ENCODE measurements around the gene EXTL2. TPM values are rescaled to one million over a fixed set of nuclear protein-coding genes. Genes with fewer than 3 reads are reported as not detected.
A peak's percentile ranks its signal among the peaks of the same experiment; 100 is the strongest.
"Not testable (repeated sequence)": the region's sequence is repeated elsewhere in the genome, so short reads cannot be mapped to it uniquely, and the experiment has no call there.

EXTL2 gene
- total and polyA plus RNA-seq, 9 donors: 26.2 to 47.1 (median 33.1) TPM

DNA sequence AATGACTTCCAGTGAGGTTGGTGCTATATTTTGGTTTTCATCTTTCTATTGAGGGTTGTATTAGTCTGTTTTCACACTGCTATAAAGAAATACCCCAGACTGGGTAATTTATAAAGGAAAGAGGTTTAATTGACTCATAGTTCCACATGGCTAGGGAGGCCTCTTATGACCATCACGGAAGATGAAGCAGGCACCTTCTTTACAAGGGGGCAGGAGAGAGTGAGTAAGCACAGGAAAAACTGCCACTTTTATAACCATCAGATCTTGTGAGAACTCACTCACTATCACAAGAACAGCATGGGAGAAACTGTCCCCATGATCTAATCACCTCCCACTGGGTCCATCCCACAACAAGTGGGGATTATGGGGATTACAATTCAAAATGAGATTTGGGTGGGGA, 5.6 kb downstream of the EXTL2 start:
- peaks cover 14% of the 10 kb centered on the region for H3K9me3 ChIP-seq (replicated peaks; ENCODE audit: control insufficient read depth, low read depth, low read length)
- H3K27me3 ChIP-seq (ENCODE audit: control insufficient read depth, insufficient read depth, low read length); H3K4me1 ChIP-seq (ENCODE audit: control insufficient read depth, insufficient read depth, low read length); H3K36me3 ChIP-seq (ENCODE audit: control insufficient read depth, insufficient read depth, low read length); H3K27ac ChIP-seq (ENCODE audit: low read length); DNase-seq; H3K4me3 ChIP-seq (ENCODE audit: low read length): not testable (repeated sequence)
- no CpG with 5 or more reads among the region's 1 CpG for WGBS (ENCODE audit: insufficient coverage)

DNA sequence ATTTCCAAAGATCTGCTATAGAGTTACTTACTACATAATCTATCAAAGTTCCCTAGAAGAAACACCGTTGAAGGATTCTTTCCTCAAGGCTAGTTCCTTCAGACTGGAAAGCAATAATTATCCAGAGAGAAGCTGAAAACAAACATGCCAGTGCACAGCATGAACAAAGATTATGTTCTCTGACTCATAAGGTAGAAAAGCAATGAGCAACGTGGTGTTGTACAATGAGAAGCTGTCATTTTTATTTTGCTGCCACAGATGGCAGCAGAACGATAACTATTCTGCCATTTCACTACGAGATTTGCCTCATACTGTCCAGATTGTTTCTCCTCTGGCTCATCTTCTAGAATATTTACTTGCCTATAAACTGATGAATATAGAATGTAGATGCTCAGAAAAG, 10.7 kb downstream of the EXTL2 start:
- H3K27ac ChIP-seq (ENCODE audit: low read length): no peak overlapping the region
- H3K36me3 ChIP-seq (ENCODE audit: control insufficient read depth, insufficient read depth, low read length): no peaks in the 10 kb centered on the region
- no peak overlapping the region for H3K4me3 ChIP-seq (ENCODE audit: low read length)
- DNase-seq: no peak
- WGBS (ENCODE audit: insufficient coverage): no CpG with 5 or more reads among the region's 4 CpGs
- no peaks in the 10 kb centered on the region for H3K4me1 ChIP-seq (ENCODE audit: control insufficient read depth, insufficient read depth, low read length)
- H3K9me3 ChIP-seq (replicated peaks; ENCODE audit: control insufficient read depth, low read depth, low read length): no peaks in the 10 kb centered on the region
- no peaks in the 10 kb centered on the region for H3K27me3 ChIP-seq (ENCODE audit: control insufficient read depth, insufficient read depth, low read length)

DNA sequence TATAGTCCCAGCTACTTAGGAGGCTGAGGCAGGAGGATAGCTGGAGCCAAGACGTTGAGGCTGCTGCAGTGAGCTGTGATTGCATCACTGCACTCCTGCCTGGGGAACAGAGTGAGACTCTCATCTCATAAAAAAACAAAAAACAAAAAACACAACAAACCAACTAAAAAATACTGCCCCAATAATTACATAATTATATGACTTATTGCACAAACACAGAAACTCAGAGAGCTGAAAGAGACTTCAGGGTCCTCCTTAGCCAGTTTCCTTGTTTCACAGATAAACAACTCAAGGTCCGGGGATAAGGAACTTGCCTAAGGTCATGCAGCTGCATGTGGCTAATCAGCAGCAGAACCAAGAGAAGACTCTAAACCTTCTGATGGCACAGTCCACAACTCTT, 11.9 kb downstream of the EXTL2 start:
- Histone ChIP-seq H3K9me3 (replicated peaks; ENCODE audit: control insufficient read depth, low read depth, low read length) (no peaks in the 10 kb centered on the region), H3K27ac (ENCODE audit: low read length) (no peak overlapping the region), H3K36me3 (ENCODE audit: control insufficient read depth, insufficient read depth, low read length) (no peaks in the 10 kb centered on the region), H3K4me3 (ENCODE audit: low read length) (no peak overlapping the region), H3K27me3 (ENCODE audit: control insufficient read depth, insufficient read depth, low read length) (no peaks in the 10 kb centered on the region), H3K4me1 (ENCODE audit: control insufficient read depth, insufficient read depth, low read length) (no peaks in the 10 kb centered on the region)
- peak; percentile 27 for DNase-seq
- no CpG with 5 or more reads among the region's 2 CpGs for WGBS (ENCODE audit: insufficient coverage)

DNA sequence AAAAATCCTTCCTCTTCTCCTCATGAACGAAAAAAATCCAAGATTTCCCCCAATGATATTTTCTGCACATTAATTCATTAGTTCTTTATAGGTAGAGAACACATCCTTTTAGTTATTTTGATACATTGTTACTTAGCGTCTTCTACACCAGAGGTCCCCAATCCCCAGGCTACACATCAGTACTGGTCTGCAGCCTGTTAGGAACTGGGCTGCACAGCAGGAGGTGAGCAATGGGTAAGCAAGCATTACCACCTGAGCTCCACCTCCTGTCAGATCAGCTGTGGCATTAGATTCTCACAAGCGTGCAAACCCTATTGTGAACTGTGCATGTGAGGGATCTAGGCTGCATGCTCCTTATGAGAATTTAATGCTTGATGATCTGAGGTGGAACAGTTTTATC, 13.0 kb downstream of the EXTL2 start:
- no peaks in the 10 kb centered on the region for H3K27me3 ChIP-seq (ENCODE audit: control insufficient read depth, insufficient read depth, low read length)
- no peaks in the 10 kb centered on the region for H3K4me1 ChIP-seq (ENCODE audit: control insufficient read depth, insufficient read depth, low read length)
- no peak overlapping the region for H3K4me3 ChIP-seq (ENCODE audit: low read length)
- H3K27ac ChIP-seq (ENCODE audit: low read length): no peak overlapping the region
- no CpG with 5 or more reads among the region's 3 CpGs for WGBS (ENCODE audit: insufficient coverage)
- no peaks in the 10 kb centered on the region for H3K36me3 ChIP-seq (ENCODE audit: control insufficient read depth, insufficient read depth, low read length)
- no peak for DNase-seq
- H3K9me3 ChIP-seq (replicated peaks; ENCODE audit: control insufficient read depth, low read depth, low read length): no peaks in the 10 kb centered on the region

DNA sequence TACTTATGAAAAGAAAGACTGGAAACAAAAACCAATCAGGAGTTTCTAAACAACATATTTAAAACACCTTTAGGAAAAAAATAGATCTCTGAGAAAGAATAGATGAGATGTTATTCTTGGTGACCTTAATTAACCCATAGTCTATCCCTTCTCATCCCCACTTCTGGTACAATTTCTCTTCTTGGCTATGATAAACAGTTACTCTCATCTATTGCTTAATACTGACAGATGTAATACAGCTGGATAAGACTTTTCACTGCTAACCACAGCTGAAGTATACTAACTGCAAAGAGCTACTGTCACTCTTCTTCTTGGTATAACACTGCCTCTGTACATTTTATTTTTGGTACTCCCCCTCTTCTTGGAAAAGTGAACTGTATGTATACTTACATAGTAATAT, 15.2 kb downstream of the EXTL2 start:
- no peaks in the 10 kb centered on the region for H3K27me3 ChIP-seq (ENCODE audit: control insufficient read depth, insufficient read depth, low read length)
- no peaks in the 10 kb centered on the region for H3K4me1 ChIP-seq (ENCODE audit: control insufficient read depth, insufficient read depth, low read length)
- no peak overlapping the region for H3K27ac ChIP-seq (ENCODE audit: low read length)
- H3K4me3 ChIP-seq (ENCODE audit: low read length): no peak overlapping the region
- no peaks in the 10 kb centered on the region for H3K36me3 ChIP-seq (ENCODE audit: control insufficient read depth, insufficient read depth, low read length)
- H3K9me3 ChIP-seq (replicated peaks; ENCODE audit: control insufficient read depth, low read depth, low read length): no peaks in the 10 kb centered on the region
- DNase-seq: no peak

DNA sequence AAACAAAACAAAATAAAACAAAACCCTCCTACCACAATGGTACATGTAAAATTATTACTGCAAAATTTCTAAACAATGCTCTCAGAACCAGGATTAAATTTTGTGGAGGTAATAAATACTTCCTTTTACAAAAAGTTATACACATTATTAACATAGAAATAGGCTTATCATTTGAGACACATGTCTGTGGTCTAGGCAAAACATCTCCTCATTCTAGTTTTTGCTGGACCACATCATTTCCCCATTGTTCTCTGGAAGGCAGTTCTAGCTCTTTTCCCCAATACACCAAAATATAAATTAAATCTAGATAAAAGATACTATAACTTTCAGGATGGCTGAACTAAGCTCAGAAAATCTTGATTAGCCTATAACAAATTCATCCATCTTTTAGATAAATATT, 18.4 kb downstream of the EXTL2 start:
- no peak overlapping the region for H3K4me3 ChIP-seq (ENCODE audit: low read length)
- H3K27me3 ChIP-seq (ENCODE audit: control insufficient read depth, insufficient read depth, low read length): no peaks in the 10 kb centered on the region
- H3K9me3 ChIP-seq (replicated peaks; ENCODE audit: control insufficient read depth, low read depth, low read length): no peaks in the 10 kb centered on the region
- no peak overlapping the region for H3K27ac ChIP-seq (ENCODE audit: low read length)
- DNase-seq: no peak
- no peaks in the 10 kb centered on the region for H3K36me3 ChIP-seq (ENCODE audit: control insufficient read depth, insufficient read depth, low read length)
- no peaks in the 10 kb centered on the region for H3K4me1 ChIP-seq (ENCODE audit: control insufficient read depth, insufficient read depth, low read length)

DNA sequence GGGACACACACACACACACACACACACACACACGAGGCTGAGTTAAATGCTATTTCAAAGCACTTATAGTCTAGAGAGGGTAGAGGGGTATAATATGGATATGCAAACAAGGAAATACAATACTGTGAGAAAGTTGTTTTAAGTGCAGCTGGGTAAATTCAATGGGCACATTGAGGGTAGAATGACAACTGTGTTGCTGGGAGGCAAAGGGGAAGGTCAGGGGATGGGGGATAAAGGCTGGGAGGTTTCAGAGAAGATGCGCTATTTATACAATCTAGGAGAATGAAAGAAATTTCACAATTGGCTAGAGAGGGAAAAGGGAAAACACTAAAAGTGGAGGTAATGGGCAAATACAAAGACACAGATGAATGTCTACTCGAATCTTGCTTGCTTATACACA, 19.4 kb downstream of the EXTL2 start:
- Histone ChIP-seq H3K9me3 (replicated peaks; ENCODE audit: control insufficient read depth, low read depth, low read length) (no peaks in the 10 kb centered on the region), H3K4me3 (ENCODE audit: low read length) (no peak overlapping the region), H3K36me3 (ENCODE audit: control insufficient read depth, insufficient read depth, low read length) (no peaks in the 10 kb centered on the region), H3K4me1 (ENCODE audit: control insufficient read depth, insufficient read depth, low read length) (no peaks in the 10 kb centered on the region), H3K27ac (ENCODE audit: low read length) (no peak overlapping the region), H3K27me3 (ENCODE audit: control insufficient read depth, insufficient read depth, low read length) (no peaks in the 10 kb centered on the region)
- WGBS (ENCODE audit: insufficient coverage): no CpG with 5 or more reads among the region's 3 CpGs
- DNase-seq: no peak

DNA sequence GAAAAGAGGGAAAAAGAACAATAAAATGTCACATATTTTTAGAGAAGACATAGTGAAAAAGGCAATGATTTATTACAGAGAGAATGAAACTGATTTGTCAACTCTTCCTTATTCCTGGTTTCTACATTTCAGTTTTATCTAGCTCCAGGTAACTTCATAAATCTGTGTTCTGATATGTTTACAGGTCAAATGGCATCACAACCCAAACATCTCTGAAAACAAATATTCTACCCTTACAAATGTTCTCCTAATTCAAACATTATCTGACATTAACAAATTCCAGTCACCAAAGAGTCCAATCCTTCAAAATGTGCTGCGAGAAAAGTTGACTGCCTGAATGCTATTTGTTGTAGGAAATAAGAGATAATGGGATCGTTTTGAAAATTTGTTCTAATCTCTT, 20.2 kb downstream of the EXTL2 start:
- DNase-seq: no peak
- H3K4me1 ChIP-seq (ENCODE audit: control insufficient read depth, insufficient read depth, low read length): no peaks in the 10 kb centered on the region
- H3K9me3 ChIP-seq (replicated peaks; ENCODE audit: control insufficient read depth, low read depth, low read length): no peaks in the 10 kb centered on the region
- H3K27ac ChIP-seq (ENCODE audit: low read length): no peak overlapping the region
- H3K4me3 ChIP-seq (ENCODE audit: low read length): no peak overlapping the region
- H3K27me3 ChIP-seq (ENCODE audit: control insufficient read depth, insufficient read depth, low read length): no peaks in the 10 kb centered on the region
- WGBS (ENCODE audit: insufficient coverage): no CpG with 5 or more reads among the region's 2 CpGs
- H3K36me3 ChIP-seq (ENCODE audit: control insufficient read depth, insufficient read depth, low read length): no peaks in the 10 kb centered on the region

DNA sequence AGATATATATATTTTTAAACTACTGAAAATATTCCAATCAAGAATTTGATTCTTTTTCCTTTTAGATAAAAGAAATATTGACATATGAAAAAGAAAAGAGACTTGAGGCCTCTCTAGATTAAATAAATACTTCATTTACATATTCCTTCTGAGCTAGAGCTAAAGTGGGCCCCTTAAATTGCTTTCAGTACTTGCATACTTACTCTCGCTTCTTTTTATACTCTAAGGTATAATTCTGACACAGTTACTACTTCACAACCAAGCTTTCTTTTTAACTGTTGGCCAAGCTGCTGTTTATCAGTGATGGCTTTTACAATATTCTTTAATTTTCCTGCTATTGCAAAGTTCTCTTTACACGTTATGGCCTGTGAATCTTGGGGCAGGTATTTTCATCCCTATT, 24.6 kb downstream of the EXTL2 start:
- H3K27ac ChIP-seq (ENCODE audit: low read length): no peak overlapping the region
- no peaks in the 10 kb centered on the region for H3K9me3 ChIP-seq (replicated peaks; ENCODE audit: control insufficient read depth, low read depth, low read length)
- DNase-seq: no peak
- no CpG with 5 or more reads among the region's 2 CpGs for WGBS (ENCODE audit: insufficient coverage)
- H3K4me1 ChIP-seq (ENCODE audit: control insufficient read depth, insufficient read depth, low read length): no peaks in the 10 kb centered on the region
- no peaks in the 10 kb centered on the region for H3K36me3 ChIP-seq (ENCODE audit: control insufficient read depth, insufficient read depth, low read length)
- no peaks in the 10 kb centered on the region for H3K27me3 ChIP-seq (ENCODE audit: control insufficient read depth, insufficient read depth, low read length)
- H3K4me3 ChIP-seq (ENCODE audit: low read length): no peak overlapping the region

DNA sequence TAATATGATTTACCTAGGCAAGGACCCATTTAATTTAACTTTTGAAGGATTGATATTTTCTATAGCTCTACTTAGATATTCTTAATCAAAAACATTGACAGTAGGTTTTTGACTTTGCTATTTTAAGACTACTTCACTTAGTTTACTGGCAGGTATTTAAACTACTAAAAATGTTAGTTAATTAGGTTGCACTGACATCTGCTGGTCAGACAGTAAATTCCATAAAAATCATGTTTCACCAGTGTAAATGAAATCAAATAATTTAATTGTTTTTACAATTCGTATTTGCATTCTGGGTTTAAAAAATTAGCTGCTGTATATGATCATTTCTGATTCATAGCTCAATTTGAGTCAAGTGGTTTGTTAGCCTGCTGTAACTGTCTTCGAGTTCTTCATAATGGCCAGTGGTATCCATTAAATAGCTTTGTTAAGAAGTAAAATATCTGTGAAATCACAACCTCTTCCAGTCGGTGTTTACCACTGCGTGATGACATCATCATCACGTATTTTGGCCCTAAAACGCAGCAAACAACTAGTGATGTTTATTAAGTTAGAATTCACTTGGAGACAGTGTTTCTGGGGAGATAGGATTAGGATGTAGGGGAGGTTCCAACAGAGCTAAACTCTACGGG, 26.2 kb downstream of the EXTL2 start:
- peak; percentile 58 for DNase-seq
- H3K4me1 ChIP-seq (ENCODE audit: control insufficient read depth, insufficient read depth, low read length): no peaks in the 10 kb centered on the region
- WGBS (ENCODE audit: insufficient coverage): no CpG with 5 or more reads among the region's 7 CpGs
- no peaks in the 10 kb centered on the region for H3K36me3 ChIP-seq (ENCODE audit: control insufficient read depth, insufficient read depth, low read length)
- H3K27me3 ChIP-seq (ENCODE audit: control insufficient read depth, insufficient read depth, low read length): no peaks in the 10 kb centered on the region
- no peaks in the 10 kb centered on the region for H3K9me3 ChIP-seq (replicated peaks; ENCODE audit: control insufficient read depth, low read depth, low read length)
- H3K4me3 ChIP-seq (ENCODE audit: low read length): no peak overlapping the region
- no peak overlapping the region for H3K27ac ChIP-seq (ENCODE audit: low read length)

DNA sequence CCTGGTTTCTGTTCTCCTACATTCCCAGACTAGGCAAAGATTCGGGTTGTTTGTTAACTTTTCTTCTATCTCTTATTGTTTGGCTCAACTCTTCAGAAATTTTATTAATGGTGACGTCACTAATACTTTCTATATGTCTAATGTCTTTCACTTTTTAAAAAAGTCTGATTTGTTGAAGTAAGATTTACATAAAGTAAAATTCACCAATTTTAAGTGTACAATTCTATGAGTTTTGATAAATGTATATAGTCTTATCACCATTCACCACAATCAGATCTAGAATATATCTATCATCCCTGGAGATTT, 27.8 kb downstream of the EXTL2 start:
- no CpG with 5 or more reads among the region's 2 CpGs for WGBS (ENCODE audit: insufficient coverage)
- H3K9me3 ChIP-seq (replicated peaks; ENCODE audit: control insufficient read depth, low read depth, low read length): no peaks in the 10 kb centered on the region

More for the DNA sequence above, 27.8 kb downstream of the EXTL2 start:
- no peak for DNase-seq
- H3K27ac ChIP-seq (ENCODE audit: low read length): no peak overlapping the region
- no peak overlapping the region for H3K4me3 ChIP-seq (ENCODE audit: low read length)
- no peaks in the 10 kb centered on the region for H3K4me1 ChIP-seq (ENCODE audit: control insufficient read depth, insufficient read depth, low read length)
- no peaks in the 10 kb centered on the region for H3K27me3 ChIP-seq (ENCODE audit: control insufficient read depth, insufficient read depth, low read length)
- H3K36me3 ChIP-seq (ENCODE audit: control insufficient read depth, insufficient read depth, low read length): no peaks in the 10 kb centered on the region
